ENCODE measurements around the gene XIRP2.

Gene XIRP2

GRCh38 chr2:167147271-167147941 lies 259.1 kb downstream of the XIRP2 start:
- Histone ChIP-seq H3K4me3 (ENCODE audit: low read length) (no peak overlapping the region), H3K18ac (ENCODE audit: low read length) (no peak overlapping the region), H3K79me2 (ENCODE audit: control insufficient read depth, insufficient read depth, low read length) (no peaks in the 10 kb centered on the region), H3K4me2 (ENCODE audit: low read length) (no peak overlapping the region), H2AK5ac (ENCODE audit: low read length) (no peak overlapping the region), H2BK5ac (ENCODE audit: low read length) (no peak overlapping the region), H3K79me1 (ENCODE audit: low read length) (no peaks in the 10 kb centered on the region), H3K4ac (ENCODE audit: low read depth, low read length) (no peak overlapping the region), H3K23ac (ENCODE audit: low read length) (no peak overlapping the region), H3K4me1 (ENCODE audit: control insufficient read depth, low read depth, low read length) (no peaks in the 10 kb centered on the region), H3K9ac (ENCODE audit: low read length) (no peak overlapping the region), H3K27me3 (ENCODE audit: insufficient read depth, low read length, poor library complexity) (no peaks in the 10 kb centered on the region), H4K5ac (ENCODE audit: low read length) (no peak overlapping the region), H3K27ac (ENCODE audit: low read depth, low read length) (no peak overlapping the region), H3K36me3 (ENCODE audit: control insufficient read depth, insufficient read depth, low read length) (no peaks in the 10 kb centered on the region), H4K8ac (ENCODE audit: low read depth, low read length) (no peak overlapping the region), H3K56ac (ENCODE audit: low read length) (no peak overlapping the region), H2BK120ac (ENCODE audit: low read depth, low read length) (no peak overlapping the region), H2BK15ac (replicated peaks; ENCODE audit: low read depth) (no peak overlapping the region)
- no CpG with 5 or more reads among the region's 6 CpGs for WGBS (ENCODE audit: extremely low coverage, insufficient coverage, low lambda C conversion rate)
- DNase-seq = no peak

DNA sequence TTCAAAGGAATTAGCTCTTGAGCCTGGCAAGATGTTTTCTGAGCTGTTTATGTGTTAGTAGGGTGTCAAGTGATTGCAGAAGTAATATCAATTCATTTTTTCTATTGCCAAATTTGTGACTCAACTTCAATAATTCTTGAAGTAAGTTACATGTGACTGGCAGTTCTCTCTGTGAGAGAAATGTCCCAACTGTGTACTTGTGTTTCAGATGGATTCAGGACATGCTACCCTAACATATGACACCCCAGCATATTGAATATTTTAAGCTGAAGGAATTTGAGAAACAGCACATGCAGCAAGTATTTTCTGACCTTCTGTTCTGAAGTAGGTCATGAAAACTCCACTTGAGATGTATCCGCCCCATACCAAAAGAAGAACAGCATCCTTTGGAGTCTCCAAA lies 263.6 kb downstream of the XIRP2 start:
- Histone ChIP-seq H3K79me1 (ENCODE audit: low read length) (no peaks in the 10 kb centered on the region), H3K9ac (ENCODE audit: low read length) (no peak overlapping the region), H3K36me3 (ENCODE audit: control insufficient read depth, insufficient read depth, low read length) (no peaks in the 10 kb centered on the region), H2BK120ac (ENCODE audit: low read depth, low read length) (no peak overlapping the region), H3K27me3 (ENCODE audit: insufficient read depth, low read length, poor library complexity) (no peaks in the 10 kb centered on the region), H3K79me2 (ENCODE audit: control insufficient read depth, insufficient read depth, low read length) (no peaks in the 10 kb centered on the region), H3K4me3 (ENCODE audit: low read length) (no peak overlapping the region), H4K5ac (ENCODE audit: low read length) (no peak overlapping the region), H3K27ac (ENCODE audit: low read depth, low read length) (no peak overlapping the region), H3K23ac (ENCODE audit: low read length) (no peak overlapping the region), H3K56ac (ENCODE audit: low read length) (no peak overlapping the region), H2AK5ac (ENCODE audit: low read length) (no peak overlapping the region), H4K8ac (ENCODE audit: low read depth, low read length) (no peak overlapping the region), H3K18ac (ENCODE audit: low read length) (no peak overlapping the region), H3K4me2 (ENCODE audit: low read length) (no peak overlapping the region), H3K4ac (ENCODE audit: low read depth, low read length) (no peak overlapping the region), H2BK5ac (ENCODE audit: low read length) (no peak overlapping the region), H3K4me1 (ENCODE audit: control insufficient read depth, low read depth, low read length) (no peaks in the 10 kb centered on the region), H2BK15ac (replicated peaks; ENCODE audit: low read depth) (no peak overlapping the region)
- DNase-seq = no peak
- no CpG with 5 or more reads among the region's 1 CpG for WGBS (ENCODE audit: extremely low coverage, insufficient coverage, low lambda C conversion rate)

DNA sequence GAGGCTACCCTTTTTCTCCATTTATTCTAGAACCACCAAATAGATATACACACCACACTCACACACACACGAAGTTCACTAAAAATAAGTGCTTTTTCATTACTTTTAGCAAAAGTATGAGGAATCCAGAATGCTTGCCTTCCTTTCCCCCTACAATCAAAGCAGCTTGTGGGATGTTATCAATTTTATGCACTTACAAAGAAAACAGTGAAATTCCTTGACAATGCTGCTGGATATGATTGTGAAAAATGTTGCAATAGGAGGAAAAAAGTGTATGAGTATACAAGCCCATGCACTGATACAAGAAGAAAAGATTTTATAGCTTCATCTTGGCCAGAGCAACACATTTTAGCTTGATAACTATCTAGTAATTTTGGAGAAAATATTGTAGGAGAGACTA lies 269.2 kb downstream of the XIRP2 start:
- Histone ChIP-seq H2BK15ac (replicated peaks; ENCODE audit: low read depth) (no peak overlapping the region), H3K56ac (ENCODE audit: low read length) (no peak overlapping the region), H4K8ac (ENCODE audit: low read depth, low read length) (no peak overlapping the region), H3K79me1 (ENCODE audit: low read length) (no peaks in the 10 kb centered on the region), H4K5ac (ENCODE audit: low read length) (no peak overlapping the region), H3K23ac (ENCODE audit: low read length) (no peak overlapping the region), H3K4me1 (ENCODE audit: control insufficient read depth, low read depth, low read length) (no peaks in the 10 kb centered on the region), H2BK5ac (ENCODE audit: low read length) (no peak overlapping the region), H3K27ac (ENCODE audit: low read depth, low read length) (no peak overlapping the region), H3K27me3 (ENCODE audit: insufficient read depth, low read length, poor library complexity) (no peaks in the 10 kb centered on the region), H3K79me2 (ENCODE audit: control insufficient read depth, insufficient read depth, low read length) (no peaks in the 10 kb centered on the region), H3K36me3 (ENCODE audit: control insufficient read depth, insufficient read depth, low read length) (no peaks in the 10 kb centered on the region), H3K9ac (ENCODE audit: low read length) (no peak overlapping the region), H2BK120ac (ENCODE audit: low read depth, low read length) (no peak overlapping the region), H2AK5ac (ENCODE audit: low read length) (no peak overlapping the region), H3K4ac (ENCODE audit: low read depth, low read length) (no peak overlapping the region), H3K4me3 (ENCODE audit: low read length) (no peak overlapping the region), H3K18ac (ENCODE audit: low read length) (no peak overlapping the region), H3K4me2 (ENCODE audit: low read length) (no peak overlapping the region)
- DNase-seq = no peak
- WGBS (ENCODE audit: extremely low coverage, insufficient coverage, low lambda C conversion rate) = no CpG with 5 or more reads among the region's 1 CpG

GRCh38 chr2:167177196-167177595 lies 288.9 kb downstream of the XIRP2 start:
- Histone ChIP-seq H3K56ac (ENCODE audit: low read length) (no peak overlapping the region), H3K4me1 (ENCODE audit: control insufficient read depth, low read depth, low read length) (no peaks in the 10 kb centered on the region), H4K8ac (ENCODE audit: low read depth, low read length) (no peak overlapping the region), H3K4me2 (ENCODE audit: low read length) (no peak overlapping the region), H2AK5ac (ENCODE audit: low read length) (no peak overlapping the region), H3K79me2 (ENCODE audit: control insufficient read depth, insufficient read depth, low read length) (no peaks in the 10 kb centered on the region), H2BK5ac (ENCODE audit: low read length) (no peak overlapping the region), H3K27ac (ENCODE audit: low read depth, low read length) (no peak overlapping the region), H3K18ac (ENCODE audit: low read length) (no peak overlapping the region), H2BK15ac (replicated peaks; ENCODE audit: low read depth) (no peak overlapping the region), H4K5ac (ENCODE audit: low read length) (no peak overlapping the region), H2BK120ac (ENCODE audit: low read depth, low read length) (no peak overlapping the region), H3K27me3 (ENCODE audit: insufficient read depth, low read length, poor library complexity) (no peaks in the 10 kb centered on the region), H3K4ac (ENCODE audit: low read depth, low read length) (no peak overlapping the region), H3K9ac (ENCODE audit: low read length) (no peak overlapping the region), H3K36me3 (ENCODE audit: control insufficient read depth, insufficient read depth, low read length) (no peaks in the 10 kb centered on the region), H3K23ac (ENCODE audit: low read length) (no peak overlapping the region), H3K79me1 (ENCODE audit: low read length) (no peaks in the 10 kb centered on the region), H3K4me3 (ENCODE audit: low read length) (no peak overlapping the region)
- no peak for DNase-seq

DNA sequence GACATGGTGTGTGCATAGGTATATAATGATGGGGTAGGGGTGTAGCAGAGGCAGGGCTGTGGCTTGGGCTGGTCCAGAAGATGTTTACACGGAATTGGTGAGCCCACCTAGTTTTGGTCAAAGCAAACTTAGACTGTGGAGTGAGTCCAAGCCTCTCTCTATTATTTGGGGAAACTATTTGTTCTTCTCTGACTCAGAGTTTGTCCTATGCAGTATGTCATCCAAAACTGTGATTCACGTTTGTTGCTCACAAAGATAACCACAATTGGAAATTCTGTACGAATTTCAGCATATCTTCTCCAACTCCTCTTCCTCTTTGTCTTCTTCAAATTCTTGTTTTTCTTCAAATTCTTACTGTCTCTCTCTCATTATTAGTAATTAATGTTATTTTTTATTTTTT lies 292.9 kb downstream of the XIRP2 start:
- no peak overlapping the region for H3K4me3 ChIP-seq (ENCODE audit: low read length)
- H2AK5ac ChIP-seq (ENCODE audit: low read length) = no peak overlapping the region
- H3K4ac ChIP-seq (ENCODE audit: low read depth, low read length) = no peak overlapping the region
- no peak overlapping the region for H3K18ac ChIP-seq (ENCODE audit: low read length)
- H4K8ac ChIP-seq (ENCODE audit: low read depth, low read length) = no peak overlapping the region
- H3K36me3 ChIP-seq (ENCODE audit: control insufficient read depth, insufficient read depth, low read length) = no peaks in the 10 kb centered on the region
- no peak overlapping the region for H2BK5ac ChIP-seq (ENCODE audit: low read length)
- no peak overlapping the region for H3K9ac ChIP-seq (ENCODE audit: low read length)
- H3K56ac ChIP-seq (ENCODE audit: low read length) = no peak overlapping the region
- H3K79me1 ChIP-seq (ENCODE audit: low read length) = no peaks in the 10 kb centered on the region
- no peak overlapping the region for H4K5ac ChIP-seq (ENCODE audit: low read length)
- no peak overlapping the region for H2BK120ac ChIP-seq (ENCODE audit: low read depth, low read length)
- H3K27me3 ChIP-seq (ENCODE audit: insufficient read depth, low read length, poor library complexity) = no peaks in the 10 kb centered on the region
- no peak overlapping the region for H3K27ac ChIP-seq (ENCODE audit: low read depth, low read length)
- H3K4me2 ChIP-seq (ENCODE audit: low read length) = no peak overlapping the region
- H3K23ac ChIP-seq (ENCODE audit: low read length) = no peak overlapping the region
- DNase-seq = no peak
- H2BK15ac ChIP-seq (replicated peaks; ENCODE audit: low read depth) = no peak overlapping the region
- H3K4me1 ChIP-seq (ENCODE audit: control insufficient read depth, low read depth, low read length) = no peaks in the 10 kb centered on the region
- no peaks in the 10 kb centered on the region for H3K79me2 ChIP-seq (ENCODE audit: control insufficient read depth, insufficient read depth, low read length)
- no CpG with 5 or more reads among the region's 3 CpGs for WGBS (ENCODE audit: extremely low coverage, insufficient coverage, low lambda C conversion rate)

DNA sequence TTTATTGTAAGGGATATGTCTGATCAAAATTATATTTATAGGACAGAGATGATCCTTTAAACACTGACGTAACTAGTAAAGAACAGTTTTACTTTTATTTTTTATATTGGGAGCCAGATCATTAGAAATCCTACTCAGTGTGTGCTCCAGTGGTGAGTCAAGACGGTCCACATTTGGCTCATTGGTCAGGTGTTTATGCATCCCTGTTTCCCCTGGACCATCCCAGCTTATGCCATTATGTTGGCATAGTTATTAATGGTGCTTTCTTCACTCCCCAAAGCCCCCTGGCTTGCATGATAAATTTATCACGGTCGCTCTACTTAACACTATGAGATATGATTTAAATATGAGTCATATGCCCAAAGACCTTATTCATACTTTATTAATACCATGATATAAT lies 293.4 kb downstream of the XIRP2 start:
- Histone ChIP-seq H3K4me2 (ENCODE audit: low read length) (no peak overlapping the region), H2BK15ac (replicated peaks; ENCODE audit: low read depth) (no peak overlapping the region), H3K4ac (ENCODE audit: low read depth, low read length) (no peak overlapping the region), H4K5ac (ENCODE audit: low read length) (no peak overlapping the region), H2BK5ac (ENCODE audit: low read length) (no peak overlapping the region), H3K56ac (ENCODE audit: low read length) (no peak overlapping the region), H4K8ac (ENCODE audit: low read depth, low read length) (no peak overlapping the region), H3K27me3 (ENCODE audit: insufficient read depth, low read length, poor library complexity) (no peaks in the 10 kb centered on the region), H2BK120ac (ENCODE audit: low read depth, low read length) (no peak overlapping the region), H3K79me2 (ENCODE audit: control insufficient read depth, insufficient read depth, low read length) (no peaks in the 10 kb centered on the region), H3K79me1 (ENCODE audit: low read length) (no peaks in the 10 kb centered on the region), H3K23ac (ENCODE audit: low read length) (no peak overlapping the region), H3K27ac (ENCODE audit: low read depth, low read length) (no peak overlapping the region), H3K4me3 (ENCODE audit: low read length) (no peak overlapping the region), H3K9ac (ENCODE audit: low read length) (no peak overlapping the region), H3K36me3 (ENCODE audit: control insufficient read depth, insufficient read depth, low read length) (no peaks in the 10 kb centered on the region), H3K4me1 (ENCODE audit: control insufficient read depth, low read depth, low read length) (no peaks in the 10 kb centered on the region), H2AK5ac (ENCODE audit: low read length) (no peak overlapping the region), H3K18ac (ENCODE audit: low read length) (no peak overlapping the region)
- no peak for DNase-seq
- no CpG with 5 or more reads among the region's 4 CpGs for WGBS (ENCODE audit: extremely low coverage, insufficient coverage, low lambda C conversion rate)
